IMR-90 (cell line): ENCODE data around the gene YIPF1. TPM values are rescaled to one million over a fixed set of nuclear protein-coding genes. Genes with fewer than 3 reads are reported as not detected.

Source experiments
- ATAC-seq: fragments of 200-7000 bp; cut with Tn5 transposase; 2 replicates; pipeline ENCODE4 v1.9.1; 2020; ENCODE audit warnings: low read depth, mild to moderate bottlenecking, moderate library complexity
- BruUV-seq: library from RNA; stranded (reverse); fragments of 400-500 nt; replicated peaks from 2 replicates; lab custom pipeline; 2021; lab: Mats Ljungman, UMichigan
- CTCF ChIA-PET: fragments of 300-600 bp; formaldehyde crosslinking; extraction: SDS; loops from one replicate; lab custom pipeline; 2021; ENCODE audit warnings: antibody characterized with exemption; lab: Yijun Ruan, JAX
- POLR2A ChIA-PET: fragments of 300-600 bp; sonication (Branson Sonifier 250); formaldehyde crosslinking; loops from one replicate; lab custom pipeline; 2022; ENCODE audit warnings: antibody characterized with exemption; ENCODE audit not compliant: unreplicated experiment; lab: Charles Lee
- DNase-seq: peaks from one replicate; pipeline ENCODE4 v3.0.0; 2013
- H2AFZ ChIP-seq: replicated peaks from 2 replicates; pipeline ENCODE3; 2013; ENCODE audit warnings: low read length, mild to moderate bottlenecking; ENCODE audit not compliant: poor library complexity
- H2AK5ac ChIP-seq: 2 replicates; pipeline ENCODE4 v1.6.1; 2013; ENCODE audit warnings: low read depth, low read length, inconsistent platforms
- H2AK9ac ChIP-seq: replicated peaks from 2 replicates; pipeline ENCODE3; 2013; ENCODE audit warnings: mild to moderate bottlenecking, low read depth, low read length, moderate library complexity; ENCODE audit not compliant: poor library complexity
- H2BK120ac ChIP-seq: 2 replicates; pipeline ENCODE4 v1.6.1; 2013; ENCODE audit warnings: low read depth, low read length, inconsistent platforms
- H2BK15ac ChIP-seq: 3 replicates; pipeline ENCODE4 v1.6.1; 2013; ENCODE audit warnings: low read depth, low read length, inconsistent platforms
- H2BK20ac ChIP-seq: 2 replicates; pipeline ENCODE4 v1.6.1; 2013; ENCODE audit warnings: low read depth, mild to moderate bottlenecking, inconsistent platforms, low read length, moderate library complexity
- H2BK5ac ChIP-seq: 2 replicates; pipeline ENCODE4 v1.6.1; 2013; ENCODE audit warnings: mild to moderate bottlenecking, low read depth, low read length, inconsistent platforms; ENCODE audit not compliant: poor library complexity, severe bottlenecking
- H3K14ac ChIP-seq: replicated peaks from 2 replicates; pipeline ENCODE4 v1.6.1; 2013; ENCODE audit warnings: low read depth, low read length, inconsistent platforms
- H3K18ac ChIP-seq: 2 replicates; pipeline ENCODE4 v1.6.1; 2013; ENCODE audit warnings: low read depth, low read length, control low read depth
- H3K23ac ChIP-seq: 2 replicates; pipeline ENCODE4 v1.6.1; 2013; ENCODE audit warnings: low read depth, low read length, inconsistent platforms
- H3K27ac ChIP-seq: 2 replicates; pipeline ENCODE4 v1.5.1; 2013; ENCODE audit warnings: mild to moderate bottlenecking, control low read depth, low read length; ENCODE audit not compliant: insufficient read depth
- H3K27me3 ChIP-seq: 2 replicates; pipeline ENCODE4 v1.6.1; 2013; ENCODE audit warnings: low read length; ENCODE audit not compliant: control insufficient read depth, insufficient read depth
- H3K36me3 ChIP-seq: 2 replicates; pipeline ENCODE4 v1.6.1; 2013; ENCODE audit warnings: low read length, mixed read lengths; ENCODE audit not compliant: control insufficient read depth, insufficient read depth
- H3K4ac ChIP-seq: 2 replicates; pipeline ENCODE4 v1.6.1; 2013; ENCODE audit warnings: low read depth, low read length, inconsistent platforms
- H3K4me1 ChIP-seq: 2 replicates; pipeline ENCODE4 v1.6.1; 2013; ENCODE audit warnings: low read length, mixed read lengths; ENCODE audit not compliant: control insufficient read depth, insufficient read depth
- H3K4me2 ChIP-seq: 2 replicates; pipeline ENCODE4 v1.6.1; 2013; ENCODE audit warnings: low read depth, mild to moderate bottlenecking, control low read depth, low read length, moderate library complexity
- H3K4me3 ChIP-seq: 2 replicates; pipeline ENCODE4 v1.5.1; 2013; ENCODE audit warnings: low read depth, mild to moderate bottlenecking, control low read depth, low read length, moderate library complexity; ENCODE audit not compliant: insufficient read depth
- H3K56ac ChIP-seq: 2 replicates; pipeline ENCODE4 v1.6.1; 2013; ENCODE audit warnings: low read length, inconsistent platforms; ENCODE audit not compliant: insufficient read depth; ENCODE audit errors: extremely low read depth
- H3K79me1 ChIP-seq, 2 experiments: 2 replicates each; pipeline ENCODE4 v1.6.1; 2013; ENCODE audit warnings: low read length in 2 of 2, inconsistent platforms in 1 of 2, low read depth in 1 of 2
- H3K9ac ChIP-seq: 2 replicates; pipeline ENCODE4 v1.6.1; 2013; ENCODE audit warnings: low read depth, low read length, control low read depth
- H3K9me1 ChIP-seq: 2 replicates; pipeline ENCODE4 v1.6.1; 2013; ENCODE audit warnings: low read length, inconsistent platforms; ENCODE audit not compliant: insufficient read depth
- H3K9me3 ChIP-seq: 2 replicates; pipeline ENCODE4 v1.6.1; 2013; ENCODE audit warnings: low read length; ENCODE audit not compliant: control insufficient read depth, insufficient read depth
- H4K20me1 ChIP-seq: 2 replicates; pipeline ENCODE4 v1.6.1; 2013; ENCODE audit warnings: low read length, inconsistent platforms; ENCODE audit not compliant: insufficient read depth
- H4K5ac ChIP-seq: 2 replicates; pipeline ENCODE4 v1.6.1; 2013; ENCODE audit warnings: mild to moderate bottlenecking, low read depth, low read length, control low read depth
- H4K8ac ChIP-seq, 2 experiments: 2 replicates each; pipeline ENCODE4 v1.6.1; 2013; ENCODE audit warnings: low read depth in 2 of 2, low read length in 2 of 2, control low read depth in 1 of 2, inconsistent platforms in 1 of 2
- H4K91ac ChIP-seq: 2 replicates; pipeline ENCODE4 v1.6.1; 2013; ENCODE audit warnings: low read depth, low read length, inconsistent platforms; ENCODE audit not compliant: insufficient read depth
- BHLHE40 ChIP-seq: fragments of 150-350 bp; IDR thresholded peaks from 2 replicates; pipeline ENCODE4 v1.6.1; 2016; ENCODE audit warnings: mild to moderate bottlenecking, low read depth, low read length
- FOS ChIP-seq: fragments of 150-350 bp; IDR thresholded peaks from 2 replicates; pipeline ENCODE4 v1.6.1; 2016; ENCODE audit warnings: low read depth, low read length
- MAFK ChIP-seq: IDR thresholded peaks from 2 replicates; pipeline ENCODE4 v1.6.1; 2012; ENCODE audit warnings: low read depth, low read length, improper control_type of control experiment
- MXI1 ChIP-seq: IDR thresholded peaks from 2 replicates; pipeline ENCODE4 v1.6.1; 2012; ENCODE audit warnings: low read depth, mild to moderate bottlenecking, low read length, moderate library complexity, borderline replicate concordance
- NFE2L2 ChIP-seq: fragments of 150-350 bp; IDR thresholded peaks from 2 replicates; pipeline ENCODE4 v1.6.1; 2016; ENCODE audit warnings: low read depth, mild to moderate bottlenecking, low read length
- RAD21 ChIP-seq: IDR thresholded peaks from 2 replicates; pipeline ENCODE4 v1.6.1; 2012; ENCODE audit warnings: low read length, improper control_type of control experiment
- RCOR1 ChIP-seq: IDR thresholded peaks from 2 replicates; pipeline ENCODE4 v1.6.1; 2012; ENCODE audit warnings: mild to moderate bottlenecking, low read length, improper control_type of control experiment; ENCODE audit not compliant: insufficient replicate concordance
- SMC3 ChIP-seq: fragments of 150-350 bp; IDR thresholded peaks from 2 replicates; pipeline ENCODE4 v1.6.1; 2016; ENCODE audit warnings: low read depth, mild to moderate bottlenecking, antibody characterized with exemption, low read length, moderate library complexity
- WGBS, 2 experiments: methylation state at CpG; one replicate each; pipeline versions ENCODE4 v1.1.5 to v1.1.7; 2013; ENCODE audit warnings: missing lambda C conversion rate in 2 of 2; ENCODE audit not compliant: insufficient read length in 1 of 2; ENCODE audit errors: extremely low coverage in 2 of 2; 5-methylcytosine and 5-hydroxymethylcytosine counted together
- dilution Hi-C: fragments of 300-500 bp; cut with HindIII; formaldehyde crosslinking; loops from one replicate; pipeline ENCODE4 v1.14.3; 2018; ENCODE audit warnings: low sequenced_read_pairs; ENCODE audit not compliant: unreplicated experiment
- in situ Hi-C: fragments of 300-500 bp; cut with MboI; formaldehyde crosslinking; loops from 3 replicates; pipeline ENCODE4 v1.14.3; 2019; ENCODE audit warnings: low sequenced_read_pairs, inconsistent platforms, mixed read lengths
- intact Hi-C: fragments of 100-400 bp; cut with micrococcal nuclease; formaldehyde crosslinking; loops from 2 replicates; pipeline ENCODE4 v1.10.0; 2022
- polyA plus RNA-seq, 3 experiments: library from polyadenylated mRNA; depleted of rRNA; stranded (reverse); fragments of >200 nt; gene quantifications; 2 replicates each; pipeline ENCODE4 v1.2.3, GENCODE V29; 2012; ENCODE audit warnings: low replicate concordance in 1 of 3
- total RNA-seq: library from RNA; depleted of rRNA; stranded (reverse); fragments of >200 nt; gene quantifications from 2 replicates; pipeline ENCODE4 v1.2.3, GENCODE V29; 2012
- TF ChIP-seq, protein P1 (sequence below): conservative IDR thresholded peaks from 2 replicates; pipeline ENCODE4 v1.5.1; 2012; ENCODE audit warnings: mild to moderate bottlenecking, low read depth, low read length, improper control_type of control experiment
- TF ChIP-seq, protein P2 (sequence below): fragments of 150-350 bp; IDR thresholded peaks from 2 replicates; pipeline ENCODE4 v1.6.1; 2016; ENCODE audit warnings: low read depth, mild to moderate bottlenecking, low read length, moderate library complexity, borderline replicate concordance

The YIPF1 gene
- total and polyA plus RNA-seq, 2 of the 4 experiments (the other 2 are of a cell fraction) = 23.7 to 35.3 TPM

- H3K9ac ChIP-seq = no peak overlapping the region
- in situ Hi-C loops (no loop called here), intact Hi-C loops (no loop called here), dilution Hi-C loops (no loop called here)
- H3K4me2 ChIP-seq = no peak overlapping the region
- ATAC-seq (peak; percentile 32), DNase-seq (no peak)
- no peak overlapping the region for H2BK20ac ChIP-seq
- peaks cover 3 to 6% of the 10 kb centered on the region in 2 experiments; a peak in 2 of 4 replicates for H3K79me1 ChIP-seq
- 0 out of 2 replicates have a peak overlapping the region, but pooled peaks have one; percentile 12 for H3K4ac ChIP-seq
- ChIA-PET POLR2A (no interaction called here), CTCF (no interaction called here)
- no peak overlapping the region for H4K8ac ChIP-seq
- TF ChIP-seq NFE2L2 (no peak), MAFK (no peak), MXI1 (no peak), BHLHE40 (no peak), RCOR1 (no peak), RAD21 (no peak), FOS (no peak), SMC3 (no peak)
- TF ChIP-seq, protein P1, sequence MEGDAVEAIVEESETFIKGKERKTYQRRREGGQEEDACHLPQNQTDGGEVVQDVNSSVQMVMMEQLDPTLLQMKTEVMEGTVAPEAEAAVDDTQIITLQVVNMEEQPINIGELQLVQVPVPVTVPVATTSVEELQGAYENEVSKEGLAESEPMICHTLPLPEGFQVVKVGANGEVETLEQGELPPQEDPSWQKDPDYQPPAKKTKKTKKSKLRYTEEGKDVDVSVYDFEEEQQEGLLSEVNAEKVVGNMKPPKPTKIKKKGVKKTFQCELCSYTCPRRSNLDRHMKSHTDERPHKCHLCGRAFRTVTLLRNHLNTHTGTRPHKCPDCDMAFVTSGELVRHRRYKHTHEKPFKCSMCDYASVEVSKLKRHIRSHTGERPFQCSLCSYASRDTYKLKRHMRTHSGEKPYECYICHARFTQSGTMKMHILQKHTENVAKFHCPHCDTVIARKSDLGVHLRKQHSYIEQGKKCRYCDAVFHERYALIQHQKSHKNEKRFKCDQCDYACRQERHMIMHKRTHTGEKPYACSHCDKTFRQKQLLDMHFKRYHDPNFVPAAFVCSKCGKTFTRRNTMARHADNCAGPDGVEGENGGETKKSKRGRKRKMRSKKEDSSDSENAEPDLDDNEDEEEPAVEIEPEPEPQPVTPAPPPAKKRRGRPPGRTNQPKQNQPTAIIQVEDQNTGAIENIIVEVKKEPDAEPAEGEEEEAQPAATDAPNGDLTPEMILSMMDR = no peak
- TF ChIP-seq, protein P2, sequence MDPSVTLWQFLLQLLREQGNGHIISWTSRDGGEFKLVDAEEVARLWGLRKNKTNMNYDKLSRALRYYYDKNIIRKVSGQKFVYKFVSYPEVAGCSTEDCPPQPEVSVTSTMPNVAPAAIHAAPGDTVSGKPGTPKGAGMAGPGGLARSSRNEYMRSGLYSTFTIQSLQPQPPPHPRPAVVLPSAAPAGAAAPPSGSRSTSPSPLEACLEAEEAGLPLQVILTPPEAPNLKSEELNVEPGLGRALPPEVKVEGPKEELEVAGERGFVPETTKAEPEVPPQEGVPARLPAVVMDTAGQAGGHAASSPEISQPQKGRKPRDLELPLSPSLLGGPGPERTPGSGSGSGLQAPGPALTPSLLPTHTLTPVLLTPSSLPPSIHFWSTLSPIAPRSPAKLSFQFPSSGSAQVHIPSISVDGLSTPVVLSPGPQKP = no peak
- peaks cover 6% of the 10 kb centered on the region; the same call in 1 of the 2 replicates for H3K9me1 ChIP-seq
- no peaks in the 10 kb centered on the region for H3K27me3 ChIP-seq
- peak overlapping the region; percentile 43; the same call in 1 of the 2 replicates for H3K18ac ChIP-seq
- no peak overlapping the region for H2BK5ac ChIP-seq
- H3K4me3 ChIP-seq = no peak overlapping the region
- no peak overlapping the region for H3K14ac ChIP-seq
- H3K9me3 ChIP-seq = peaks cover 9% of the 10 kb centered on the region
- no peak overlapping the region for H2AFZ ChIP-seq
- no peak overlapping the region for H2AK5ac ChIP-seq
- no peak overlapping the region; the same call in 2 of the 3 replicates for H2BK15ac ChIP-seq
- no peak overlapping the region for H3K27ac ChIP-seq
- peaks cover 4% of the 10 kb centered on the region for H3K4me1 ChIP-seq
- no TSS peak for BruUV-seq
- no peak overlapping the region for H4K91ac ChIP-seq
- 0 out of 2 replicates have a peak overlapping the region, but pooled peaks have one; percentile 1 for H3K56ac ChIP-seq
- H2BK120ac ChIP-seq = no peak overlapping the region; the same call in 1 of the 2 replicates
- H3K36me3 ChIP-seq = peaks cover 14% of the 10 kb centered on the region
- H4K5ac ChIP-seq = no peak overlapping the region
- no CpG with 5 or more reads among the region's 2 CpGs for WGBS, 2 experiments
- H2AK9ac ChIP-seq = no peak overlapping the region
- no peak overlapping the region for H3K23ac ChIP-seq
- no peaks in the 10 kb centered on the region for H4K20me1 ChIP-seq
Measured at GRCh38 chr1:53929246-53929960, 39.8 kb upstream of the YIPF1 start.
